Activated CD4-positive, alpha-beta T cell treated with anti-CD3 and anti-CD28 coated beads, Interleukin-2, amount 50 U/mL, for 1 hour (primary cell): ENCODE measurements around the gene FHL2.

Source experiments
- DNase-seq: peaks from one replicate; pipeline ENCODE4 v3.0.0-alpha.2; 2020

Gene FHL2

DNA sequence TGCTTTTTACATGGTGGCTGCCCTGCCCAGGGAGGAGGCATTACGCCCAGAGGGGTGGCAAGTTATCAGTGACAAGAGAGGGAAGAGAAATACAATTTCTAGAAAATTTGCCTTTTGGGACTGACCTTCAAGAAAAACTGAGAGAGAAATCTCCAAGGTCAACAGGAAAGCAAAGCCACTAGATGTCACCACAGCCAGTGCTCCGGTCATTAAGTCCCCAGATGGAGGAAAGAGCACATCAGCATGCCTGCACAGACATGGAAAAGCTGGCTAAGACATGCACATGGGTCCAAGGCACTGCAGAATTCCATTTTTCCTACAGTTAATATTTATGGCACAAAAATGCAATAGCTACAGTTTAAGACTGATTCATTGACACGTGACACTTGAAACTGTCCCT, 21.0 kb downstream of the FHL2 start:
- no peak for DNase-seq

GRCh38 chr2:105376789-105377240, 22.0 kb downstream of the FHL2 start:
- DNase-seq = no peak

GRCh38 chr2:105376010-105376409, 22.8 kb downstream of the FHL2 start:
- DNase-seq = no peak

- DNase-seq = no peak
Observed at GRCh38 chr2:105375001-105375561, 23.8 kb downstream of the FHL2 start.

DNA sequence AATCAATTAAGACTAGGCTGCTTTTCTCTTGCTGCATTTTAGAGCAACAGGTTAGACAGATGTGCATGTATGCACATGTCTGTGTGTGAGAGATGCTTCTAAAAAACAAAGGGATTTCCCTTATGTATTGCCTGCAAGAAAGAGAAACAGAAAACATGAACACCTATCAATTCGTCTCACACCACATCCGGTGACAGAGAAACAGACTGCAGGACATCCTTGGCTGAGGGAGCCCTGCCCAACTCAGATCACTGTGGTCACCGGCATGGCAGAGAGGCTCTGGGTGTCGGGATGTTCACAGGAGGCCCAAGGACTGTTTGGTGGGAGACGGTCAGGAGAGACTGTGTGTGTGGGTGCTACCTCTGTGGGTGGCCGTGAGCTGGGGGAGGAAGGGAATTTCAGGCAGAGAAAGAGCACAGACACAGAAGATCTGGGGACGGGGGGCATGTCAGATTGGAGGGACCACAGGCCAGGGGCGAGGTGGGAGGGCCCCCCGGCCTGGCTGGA, 24.9 kb downstream of the FHL2 start:
- peak; percentile 4 for DNase-seq

DNA sequence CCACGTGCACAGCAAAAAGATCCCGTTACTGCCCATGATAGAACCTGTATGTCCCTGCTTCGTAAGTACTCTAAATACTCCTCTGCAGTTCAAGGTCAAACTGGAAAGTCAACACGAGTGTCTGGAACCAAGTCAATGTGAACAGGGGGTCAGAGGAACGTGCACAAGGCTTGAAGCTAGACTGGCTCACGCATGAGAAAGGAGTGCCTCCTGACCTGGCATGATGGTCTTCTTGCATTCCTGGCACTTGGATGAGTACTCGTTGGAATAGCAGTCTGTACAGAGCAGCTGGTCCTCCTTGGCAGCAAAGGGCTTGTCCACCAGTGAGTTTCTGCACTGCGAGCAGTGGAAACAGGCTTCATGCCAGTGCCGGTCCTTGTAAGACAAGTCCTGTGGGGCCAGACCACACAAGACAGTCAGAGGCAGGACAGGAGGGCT, 25.5 kb downstream of the FHL2 start:
- DNase-seq = no peak

- no peak for DNase-seq
Observed at GRCh38 chr2:105371810-105372209, 27.0 kb downstream of the FHL2 start.

DNA sequence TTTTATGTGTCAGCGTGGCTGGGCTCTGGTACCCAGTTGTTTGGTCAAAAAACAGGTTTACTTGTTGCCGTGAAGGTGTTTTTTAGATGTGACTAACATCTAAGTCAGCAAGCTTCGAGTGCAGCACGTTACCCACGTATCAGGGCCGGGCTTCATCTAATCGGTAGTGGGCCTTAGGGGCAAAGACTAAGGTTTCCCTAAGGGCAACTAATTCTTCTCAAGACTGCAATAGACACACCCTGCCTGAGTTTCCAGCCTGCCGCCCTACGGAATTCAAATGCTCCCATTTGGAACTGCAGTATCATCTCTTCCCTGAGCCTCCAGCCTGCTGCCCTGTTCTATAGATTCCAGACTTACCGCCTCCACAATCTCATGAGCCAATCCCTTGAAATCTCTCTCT, 27.7 kb downstream of the FHL2 start:
- no peak for DNase-seq

- DNase-seq = peak; percentile 87
Observed at GRCh38 chr2:105369777-105370690, 28.8 kb downstream of the FHL2 start.

DNA sequence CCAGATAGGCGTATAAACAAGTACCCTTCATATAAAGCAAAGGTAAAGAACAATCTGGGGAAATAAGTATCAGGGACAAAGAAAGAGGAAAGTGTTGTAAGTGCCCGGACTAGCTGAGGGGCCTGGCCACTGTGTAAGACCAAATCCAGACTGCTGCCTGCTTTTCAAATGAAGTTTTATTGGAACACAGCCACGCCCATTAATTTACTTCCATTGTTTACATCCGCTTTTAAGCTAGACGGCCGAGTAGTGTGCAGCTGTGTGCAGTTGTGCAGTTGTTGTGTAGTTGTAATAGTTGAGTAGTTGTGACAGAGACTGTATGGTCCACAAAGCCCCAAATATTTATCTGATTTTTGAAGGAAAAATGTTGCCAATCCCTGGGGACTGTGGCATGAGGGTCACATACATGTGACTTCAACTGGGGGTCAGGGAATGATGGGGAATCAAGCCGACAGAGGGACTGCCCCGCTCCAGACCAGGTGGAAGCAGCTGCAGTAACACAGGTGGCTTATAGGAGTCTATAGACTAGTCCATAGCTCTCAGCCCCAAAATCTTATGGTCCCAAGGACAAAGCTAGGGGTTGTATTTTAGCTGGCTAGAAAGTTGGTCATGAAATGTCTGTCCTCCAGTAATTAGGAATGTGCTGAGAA, 30.0 kb downstream of the FHL2 start:
- DNase-seq = no peak

DNA sequence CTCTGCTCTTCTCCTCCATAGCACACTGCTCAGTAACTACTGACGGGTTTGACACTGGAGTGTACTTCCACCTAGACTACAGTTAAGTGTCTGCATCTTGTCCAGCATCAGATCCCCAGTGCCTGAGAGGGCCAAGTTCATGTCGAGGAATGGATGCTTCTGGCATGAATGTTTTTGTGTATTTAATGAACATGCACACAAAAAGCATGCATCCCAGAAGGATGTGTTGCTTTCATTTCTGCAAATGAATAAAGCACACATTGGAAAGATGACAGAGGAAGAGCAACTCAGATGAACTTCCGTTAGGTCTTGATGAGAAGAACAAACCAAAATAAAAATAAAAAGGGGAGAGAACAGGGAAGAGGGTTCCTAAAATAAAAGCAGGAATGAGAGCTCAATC, 33.6 kb downstream of the FHL2 start:
- no peak for DNase-seq

GRCh38 chr2:105364436-105365139, 34.3 kb downstream of the FHL2 start:
- DNase-seq = no peak

DNA sequence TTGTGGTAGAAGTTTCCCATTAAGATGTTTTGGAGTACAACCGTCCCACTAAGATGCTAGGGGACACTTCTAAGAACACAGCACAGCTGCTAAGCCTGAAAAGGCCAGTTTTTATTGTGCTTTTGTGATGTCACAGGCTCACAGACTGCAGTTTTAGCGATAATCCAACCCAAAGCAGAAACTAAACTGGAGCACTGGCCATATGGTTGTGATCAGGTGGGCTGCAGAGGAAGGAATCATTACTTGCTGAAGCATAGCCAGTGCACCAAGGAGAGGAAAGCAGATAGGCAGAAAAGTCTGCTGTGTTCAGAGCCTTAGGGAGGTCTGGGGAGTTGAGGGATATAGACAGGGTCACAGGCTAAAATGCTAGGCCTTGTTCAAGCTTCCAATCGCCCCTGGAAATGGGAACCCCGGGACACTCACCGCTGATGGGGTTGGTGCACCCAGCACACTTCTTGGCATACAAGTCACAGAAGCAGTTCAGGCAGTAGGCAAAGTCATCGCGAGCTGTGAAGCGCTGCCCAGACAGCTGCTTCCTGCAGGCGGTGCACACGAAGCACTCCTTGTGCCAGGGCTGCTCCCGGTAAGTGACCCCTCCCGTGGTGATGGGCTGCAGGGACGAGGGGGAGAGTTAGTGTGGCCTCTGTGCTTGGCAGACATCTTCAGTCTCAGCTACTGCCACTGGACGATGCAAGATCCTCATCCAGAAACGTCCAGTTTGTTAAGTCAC, 35.8 kb downstream of the FHL2 start:
- no peak for DNase-seq

GRCh38 chr2:105361102-105361889, 37.6 kb downstream of the FHL2 start:
- peak; percentile 38 for DNase-seq

DNA sequence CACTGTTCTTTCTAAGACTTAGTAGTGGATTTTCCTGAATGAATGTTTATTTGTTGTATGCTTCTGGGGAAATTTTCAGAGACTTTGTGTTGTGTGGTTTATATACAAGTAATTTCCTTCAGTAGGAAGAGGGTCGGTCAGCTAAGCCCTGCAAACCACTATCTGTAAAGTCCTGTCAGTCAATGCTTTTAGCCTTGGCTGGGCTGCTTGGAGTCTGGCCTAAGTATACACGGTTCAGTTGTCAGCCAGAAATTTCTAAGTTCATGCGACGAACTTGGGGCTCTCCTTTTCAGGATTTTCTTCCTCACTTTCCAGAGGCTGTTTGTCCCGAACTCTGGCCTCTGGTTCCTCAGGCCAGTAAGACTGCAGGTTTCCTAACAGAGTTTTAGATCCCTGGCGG, 40.3 kb downstream of the FHL2 start:
- no peak for DNase-seq

DNA sequence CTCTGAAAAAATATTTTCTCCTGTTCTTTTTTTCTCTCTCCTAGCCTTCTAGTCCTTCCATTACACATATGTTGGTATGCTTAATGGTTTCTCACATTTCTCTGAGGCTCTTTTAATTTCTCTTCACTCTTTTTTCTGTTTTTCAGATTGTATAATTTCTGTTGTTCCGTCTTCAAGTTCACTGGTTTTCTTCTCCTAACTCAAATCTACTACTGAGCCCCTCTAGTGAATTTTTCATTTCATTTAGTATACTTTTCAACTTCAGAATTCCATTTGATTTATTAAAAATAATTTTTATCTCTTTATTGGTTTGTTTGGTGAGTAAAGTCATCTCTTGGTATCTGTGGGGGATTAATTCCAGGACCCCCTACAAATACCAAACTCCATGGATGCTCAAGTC, 41.7 kb downstream of the FHL2 start:
- DNase-seq = no peak

- DNase-seq = no peak
Observed at GRCh38 chr2:105344704-105345345, 54.0 kb downstream of the FHL2 start.

DNA sequence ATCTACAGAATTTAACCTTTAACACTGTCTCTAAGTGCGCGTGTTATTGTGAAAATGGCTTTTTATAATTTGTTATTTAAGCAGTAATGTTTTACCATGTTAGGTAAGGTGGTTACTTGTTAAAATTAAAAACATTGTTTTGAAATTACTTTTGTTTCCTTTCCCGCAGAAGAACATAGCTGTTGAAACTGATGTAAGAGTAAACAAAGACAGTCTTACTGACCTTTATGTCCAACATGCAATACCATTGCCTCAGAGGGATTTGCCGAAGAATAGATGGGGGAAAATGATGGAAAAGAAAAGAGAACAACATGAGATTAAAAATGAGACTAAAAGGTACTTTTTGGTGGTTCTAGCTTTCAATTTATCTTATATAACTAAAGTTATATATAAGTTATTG, 59.4 kb downstream of the FHL2 start:
- DNase-seq = no peak

DNA sequence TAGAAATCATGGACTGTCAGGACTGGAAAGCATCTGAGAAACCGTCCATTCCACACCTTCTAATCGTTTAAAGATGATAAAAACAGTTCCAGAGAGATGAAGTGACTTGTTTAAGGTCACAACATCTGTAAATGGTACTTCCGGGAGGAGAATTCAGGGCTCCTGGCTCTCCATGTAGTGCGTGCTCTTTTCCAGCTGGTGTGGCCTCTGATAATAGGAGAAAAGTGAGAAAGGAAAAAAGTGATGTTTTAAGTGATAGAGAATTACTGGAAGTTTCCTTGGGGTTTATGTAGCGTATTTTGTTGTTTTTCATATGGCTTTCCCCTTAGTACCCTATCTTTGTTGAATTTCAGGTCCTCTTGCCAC, 60.8 kb downstream of the FHL2 start:
- DNase-seq = no peak

- peak; percentile 86 for DNase-seq
Observed at GRCh38 chr2:105337122-105338019, 61.5 kb downstream of the FHL2 start, which contains the start of gene C2orf49. C2orf49 (plus strand) TSS chr2:105337540; CDS start chr2:105337588, 48 bp downstream.
